ENCODE measurements around the gene SLC26A9.

DNA sequence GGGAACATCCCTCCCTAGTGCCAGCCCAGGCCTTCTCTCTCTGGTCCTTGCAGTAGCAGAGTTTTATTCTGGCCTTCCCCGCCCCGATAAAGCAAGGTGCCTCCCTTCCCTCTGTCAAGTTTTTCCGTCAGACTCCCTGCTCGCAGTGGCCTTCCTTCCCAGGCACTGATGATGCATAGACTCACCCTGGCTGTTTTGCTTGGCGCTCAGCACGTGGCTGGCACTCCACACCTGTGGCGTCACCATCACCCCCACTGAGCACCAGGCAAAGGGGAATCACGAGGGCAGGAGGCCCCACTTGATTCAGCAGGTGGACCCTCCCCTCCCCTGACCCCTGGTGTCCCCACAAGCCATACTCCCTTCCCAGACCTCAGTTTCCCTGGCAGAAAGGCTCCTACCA lies 7.4 kb downstream of the SLC26A9 start:
- no peak for TF ChIP-seq EZH2 (IDR thresholded peaks at IDR 0.05; ENCODE audit: borderline replicate concordance, insufficient read depth, low read depth, low read length, poor library complexity, severe bottlenecking)
- TF ChIP-seq, protein P1, sequence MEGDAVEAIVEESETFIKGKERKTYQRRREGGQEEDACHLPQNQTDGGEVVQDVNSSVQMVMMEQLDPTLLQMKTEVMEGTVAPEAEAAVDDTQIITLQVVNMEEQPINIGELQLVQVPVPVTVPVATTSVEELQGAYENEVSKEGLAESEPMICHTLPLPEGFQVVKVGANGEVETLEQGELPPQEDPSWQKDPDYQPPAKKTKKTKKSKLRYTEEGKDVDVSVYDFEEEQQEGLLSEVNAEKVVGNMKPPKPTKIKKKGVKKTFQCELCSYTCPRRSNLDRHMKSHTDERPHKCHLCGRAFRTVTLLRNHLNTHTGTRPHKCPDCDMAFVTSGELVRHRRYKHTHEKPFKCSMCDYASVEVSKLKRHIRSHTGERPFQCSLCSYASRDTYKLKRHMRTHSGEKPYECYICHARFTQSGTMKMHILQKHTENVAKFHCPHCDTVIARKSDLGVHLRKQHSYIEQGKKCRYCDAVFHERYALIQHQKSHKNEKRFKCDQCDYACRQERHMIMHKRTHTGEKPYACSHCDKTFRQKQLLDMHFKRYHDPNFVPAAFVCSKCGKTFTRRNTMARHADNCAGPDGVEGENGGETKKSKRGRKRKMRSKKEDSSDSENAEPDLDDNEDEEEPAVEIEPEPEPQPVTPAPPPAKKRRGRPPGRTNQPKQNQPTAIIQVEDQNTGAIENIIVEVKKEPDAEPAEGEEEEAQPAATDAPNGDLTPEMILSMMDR (IDR thresholded peaks at IDR 0.05): no peak
